SK-N-SH (cell line): Measurements from ENCODE around the gene SLC1A7.

ENCODE experiments used
- RFX5 ChIP-seq: IDR thresholded peaks from 2 replicates; pipeline ENCODE4 v1.6.1; 2012; ENCODE audit warnings: mild to moderate bottlenecking, improper control_type of control experiment, low read length
- TF ChIP-seq, protein P1 (sequence below): fragments of 200-600 bp; sonication (generic); IDR thresholded peaks from 2 replicates; pipeline ENCODE4 v1.6.1; 2017; ENCODE audit warnings: antibody characterized with exemption, mild to moderate bottlenecking, moderate library complexity

DNA sequence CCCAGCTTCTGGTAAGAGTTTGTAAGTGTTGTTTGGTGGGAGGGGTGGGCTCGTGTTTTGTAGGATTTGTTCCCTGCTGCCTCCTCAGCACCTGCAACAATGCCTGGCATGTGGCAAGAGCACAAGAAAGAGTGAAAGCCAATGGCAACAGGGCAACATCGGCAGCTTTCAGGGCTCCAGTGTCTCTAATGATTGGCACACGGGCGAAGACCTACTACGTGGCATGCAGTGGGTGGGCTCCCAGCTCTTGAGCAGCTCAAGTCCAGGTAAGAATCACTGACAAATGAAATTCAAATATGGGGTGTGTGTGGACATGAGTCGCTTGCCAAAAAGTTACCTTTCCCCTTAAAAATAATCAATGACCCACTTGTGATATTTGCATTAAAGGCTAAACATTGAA is 23.9 kb upstream of the SLC1A7 start:
- TF ChIP-seq RFX5, result no peak
- TF ChIP-seq, protein P1, sequence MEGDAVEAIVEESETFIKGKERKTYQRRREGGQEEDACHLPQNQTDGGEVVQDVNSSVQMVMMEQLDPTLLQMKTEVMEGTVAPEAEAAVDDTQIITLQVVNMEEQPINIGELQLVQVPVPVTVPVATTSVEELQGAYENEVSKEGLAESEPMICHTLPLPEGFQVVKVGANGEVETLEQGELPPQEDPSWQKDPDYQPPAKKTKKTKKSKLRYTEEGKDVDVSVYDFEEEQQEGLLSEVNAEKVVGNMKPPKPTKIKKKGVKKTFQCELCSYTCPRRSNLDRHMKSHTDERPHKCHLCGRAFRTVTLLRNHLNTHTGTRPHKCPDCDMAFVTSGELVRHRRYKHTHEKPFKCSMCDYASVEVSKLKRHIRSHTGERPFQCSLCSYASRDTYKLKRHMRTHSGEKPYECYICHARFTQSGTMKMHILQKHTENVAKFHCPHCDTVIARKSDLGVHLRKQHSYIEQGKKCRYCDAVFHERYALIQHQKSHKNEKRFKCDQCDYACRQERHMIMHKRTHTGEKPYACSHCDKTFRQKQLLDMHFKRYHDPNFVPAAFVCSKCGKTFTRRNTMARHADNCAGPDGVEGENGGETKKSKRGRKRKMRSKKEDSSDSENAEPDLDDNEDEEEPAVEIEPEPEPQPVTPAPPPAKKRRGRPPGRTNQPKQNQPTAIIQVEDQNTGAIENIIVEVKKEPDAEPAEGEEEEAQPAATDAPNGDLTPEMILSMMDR, result no peak
